Measurements from ENCODE around the gene KRT10.
"Not testable (repeated sequence)": the region's sequence is repeated elsewhere in the genome, so short reads cannot be mapped to it uniquely, and the experiment has no call there.

Gene KRT10

DNA sequence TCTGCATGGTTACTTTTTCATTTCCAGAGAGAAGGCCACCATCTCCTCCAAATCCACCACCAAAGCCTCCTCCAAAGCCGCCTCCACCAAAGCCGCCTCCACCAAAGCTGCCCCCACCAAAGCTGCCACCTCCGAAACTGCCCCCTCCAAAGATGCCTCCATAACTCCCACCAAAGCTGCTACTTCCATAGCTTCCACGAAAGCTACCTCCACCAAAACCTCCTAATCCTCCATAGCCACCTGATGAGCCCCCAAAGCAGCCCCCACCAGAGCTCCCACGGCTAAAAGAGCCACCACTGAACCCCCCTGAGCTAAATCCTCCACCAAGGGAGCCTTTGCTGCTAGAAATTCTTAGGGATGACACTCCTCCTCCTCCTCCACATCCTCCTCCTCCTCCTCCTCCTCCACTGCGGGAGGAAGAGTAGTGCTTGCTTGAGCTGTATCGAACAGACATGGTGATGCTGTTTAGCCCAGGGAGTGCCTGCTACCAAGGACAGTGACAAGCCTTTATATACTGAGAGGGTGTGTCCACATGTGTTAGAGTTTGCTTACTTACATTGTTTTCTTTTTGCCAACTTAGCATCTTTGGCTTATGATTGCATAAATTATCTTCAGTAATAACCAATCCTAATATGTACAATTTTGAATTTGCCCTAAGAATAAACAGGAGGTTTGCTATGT lies at the start of gene KRT10:
Gene KRT10, minus strand, starts transcription at position 483 of the 681 bp plus-strand sequence. Its CDS starts 29 bp downstream, at position 454.
- no peak for DNase-seq

DNA sequence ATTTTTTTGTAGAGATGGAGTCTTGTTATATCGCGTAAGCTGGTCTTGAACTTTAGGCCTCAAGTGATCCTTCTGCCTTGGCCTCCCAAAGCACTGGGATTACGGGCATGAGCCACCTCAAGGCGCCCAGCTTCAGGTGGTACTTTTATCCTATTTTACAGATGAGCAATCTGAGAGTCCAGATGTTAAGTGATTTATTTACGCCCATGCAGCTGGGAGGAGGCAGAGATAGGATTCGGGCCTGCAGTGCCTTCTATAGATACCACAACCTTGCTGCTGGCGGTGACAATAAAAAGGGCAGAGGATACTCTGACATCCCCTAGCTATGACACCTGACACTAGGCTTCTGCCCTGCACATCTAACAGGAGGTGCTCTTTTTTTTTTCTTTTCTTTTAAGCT lies 48.9 kb upstream of the KRT10 start:
- no peak for DNase-seq

DNA sequence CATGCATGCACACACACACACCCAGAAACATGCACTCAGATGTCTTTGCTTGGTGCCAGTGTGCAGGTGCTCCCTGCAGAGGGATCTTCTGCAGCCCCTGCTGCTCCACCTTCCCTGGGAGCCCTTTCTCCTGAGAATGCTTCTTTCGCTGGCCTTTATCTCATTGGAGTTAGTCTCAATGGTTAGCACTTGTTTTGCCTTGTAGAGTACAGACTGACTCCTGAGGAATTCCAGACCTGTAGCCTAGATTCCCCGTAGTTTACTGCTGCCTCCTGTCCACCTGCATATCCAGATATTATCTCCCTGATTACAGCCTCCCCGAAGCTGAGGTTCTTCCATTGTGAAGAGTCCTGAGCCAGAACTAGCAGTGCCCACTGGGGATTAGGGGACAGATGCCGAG lies 47.7 kb upstream of the KRT10 start:
- DNase-seq, result no peak

DNA sequence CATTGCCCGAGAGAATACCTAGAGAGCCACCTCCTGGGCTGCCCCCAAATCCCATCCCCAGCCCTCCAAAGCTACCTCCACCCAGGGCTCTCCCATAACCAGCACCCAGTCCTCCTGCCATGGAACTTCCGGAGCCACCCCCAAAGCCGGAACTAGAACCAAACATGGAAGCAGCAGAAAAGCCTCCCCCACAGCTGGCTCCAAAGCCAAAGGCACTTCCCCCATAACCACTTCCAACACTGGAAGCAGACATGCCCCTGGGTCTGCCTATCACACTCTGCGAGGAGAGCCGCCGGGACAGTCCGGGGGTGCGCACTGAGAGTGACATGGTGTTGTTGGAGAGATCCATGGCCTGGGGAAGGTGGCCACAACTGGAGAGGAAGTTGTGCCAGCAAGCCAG lies 44.4 kb upstream of the KRT10 start, which contains the start of gene KRT12:
Gene KRT12, minus strand, starts transcription at position 386 of the 400 bp plus-strand sequence. Its CDS starts 37 bp downstream, at position 349.
- DNase-seq, result no peak

DNA sequence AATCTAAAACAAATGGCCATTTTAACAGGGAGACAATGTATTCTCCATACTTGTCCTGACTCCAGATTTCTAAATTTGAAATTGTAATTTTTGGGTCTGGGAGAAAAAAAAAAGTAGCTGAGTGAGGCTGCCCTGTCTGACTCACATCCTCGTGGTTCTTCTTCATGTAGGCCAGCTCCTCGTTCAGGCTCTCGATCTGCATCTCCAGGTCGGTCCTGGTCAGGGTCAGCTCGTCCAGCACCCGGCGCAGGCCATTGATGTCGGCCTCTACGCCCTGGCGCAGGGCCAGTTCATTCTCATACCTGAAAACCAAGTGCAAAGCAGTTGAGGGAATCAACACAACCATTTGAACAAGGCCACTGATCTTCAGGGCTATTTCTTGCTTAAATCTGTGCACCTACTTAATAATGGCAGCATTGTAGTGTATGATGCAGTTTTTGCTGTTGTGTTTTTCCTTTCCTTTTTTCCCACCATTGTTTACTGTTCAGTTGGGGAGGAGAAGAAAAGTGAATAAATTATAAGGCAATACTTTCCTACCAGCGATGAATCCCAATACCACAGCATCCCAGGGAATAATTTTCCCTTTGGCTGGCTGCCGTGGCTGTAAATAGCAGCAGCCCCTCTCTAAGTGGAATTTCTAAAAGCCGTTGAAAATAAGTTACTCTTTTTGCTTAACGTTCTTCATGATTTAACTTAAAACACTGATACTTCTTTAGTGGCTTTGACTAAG lies 42.4 kb upstream of the KRT10 start:
- no peak for DNase-seq

DNA sequence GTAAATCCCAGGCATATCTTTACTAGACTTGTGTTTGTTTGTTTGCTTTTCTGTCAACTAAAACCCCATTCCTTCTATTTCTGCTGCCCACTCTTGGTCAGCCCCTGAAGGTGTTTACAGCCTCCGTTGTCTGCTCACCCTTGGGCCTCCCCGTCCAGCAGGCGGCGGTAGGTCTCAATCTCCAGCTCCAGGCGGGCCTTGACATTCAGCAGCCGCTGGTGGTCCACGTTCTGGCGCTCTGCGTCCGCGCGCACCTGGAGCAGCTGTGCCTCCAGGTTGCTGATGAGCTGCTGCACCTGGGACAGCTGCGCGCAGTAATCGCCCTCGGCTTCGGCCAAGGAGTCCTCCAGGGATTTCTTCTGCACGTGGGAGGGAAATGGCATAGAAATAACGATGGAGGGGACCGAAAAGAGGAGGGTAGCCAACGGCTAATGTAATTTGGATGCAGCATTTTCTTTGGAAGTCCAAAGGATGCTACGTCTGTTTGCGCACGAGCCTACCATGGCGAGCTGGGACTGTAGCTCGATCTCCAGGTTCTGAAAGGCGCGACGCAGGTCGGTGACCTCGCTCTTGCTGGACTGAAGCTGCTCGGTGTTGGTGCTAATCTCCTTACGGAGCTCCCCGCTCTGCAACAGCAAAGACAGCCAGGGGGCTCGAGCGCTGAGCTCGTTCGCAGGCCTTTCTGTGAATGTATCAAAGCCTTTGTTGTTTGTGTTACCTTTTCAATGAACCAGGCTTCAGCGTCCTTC lies 40.7 kb upstream of the KRT10 start:
- DNase-seq, result no peak

DNA sequence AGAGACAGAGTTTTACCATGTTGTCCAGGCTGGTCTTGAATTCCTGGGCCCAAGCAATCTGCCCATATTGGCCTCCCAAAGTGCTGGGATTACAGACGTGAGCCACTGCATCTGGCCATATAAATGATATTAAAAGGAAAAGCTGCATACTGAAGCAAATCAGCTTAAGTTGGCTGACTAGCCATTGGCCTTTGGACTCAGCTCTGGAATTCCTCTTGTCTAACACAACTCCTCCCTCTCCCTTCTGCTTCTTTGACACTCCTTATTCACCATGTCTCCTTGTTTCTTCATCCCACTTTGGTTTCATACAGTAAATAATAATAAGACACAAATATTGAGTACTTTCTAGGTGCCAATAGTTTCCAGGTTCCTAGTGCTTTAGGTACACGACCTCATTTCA lies 37.1 kb upstream of the KRT10 start:
- DNase-seq, result no peak

DNA sequence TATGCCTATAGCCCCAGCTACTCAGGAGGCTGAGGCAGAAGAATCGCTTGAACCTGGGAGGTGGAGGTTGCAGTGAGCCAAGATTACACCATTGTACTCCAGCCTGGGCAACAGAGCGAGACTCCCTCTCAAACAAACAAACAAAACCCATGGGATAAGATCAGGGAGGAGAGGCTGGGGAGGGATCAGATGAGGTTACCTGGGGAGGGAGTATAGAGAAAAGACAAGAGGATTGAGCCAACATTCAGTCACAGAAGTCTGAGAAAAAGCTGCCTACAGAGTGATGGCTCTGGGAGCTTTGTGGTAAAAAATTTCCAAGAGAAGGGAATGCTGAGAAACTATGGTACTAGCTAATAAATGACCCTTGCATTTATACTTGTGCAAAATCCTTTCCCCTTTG lies 36.3 kb upstream of the KRT10 start:
- DNase-seq, result not testable (repeated sequence)

DNA sequence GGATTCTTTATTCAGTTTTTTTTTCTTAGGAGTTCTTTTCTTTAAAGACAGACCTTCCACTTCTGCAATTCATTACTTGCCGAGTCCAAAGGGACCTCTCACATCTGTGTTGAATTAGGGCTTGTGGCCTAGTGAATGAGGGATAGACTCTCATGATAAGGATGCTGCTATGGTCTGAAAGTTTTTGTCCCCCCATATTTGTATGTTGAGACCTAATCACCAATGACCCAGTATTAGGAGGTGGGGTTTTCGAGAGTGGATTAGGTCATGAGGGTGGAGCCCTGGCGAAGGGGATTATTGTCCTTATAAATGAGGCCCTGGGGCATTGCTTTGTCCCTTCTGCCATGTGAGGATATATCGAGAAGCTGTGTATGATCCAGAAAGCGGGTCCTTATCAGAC lies 35.1 kb upstream of the KRT10 start:
- DNase-seq, result no peak

DNA sequence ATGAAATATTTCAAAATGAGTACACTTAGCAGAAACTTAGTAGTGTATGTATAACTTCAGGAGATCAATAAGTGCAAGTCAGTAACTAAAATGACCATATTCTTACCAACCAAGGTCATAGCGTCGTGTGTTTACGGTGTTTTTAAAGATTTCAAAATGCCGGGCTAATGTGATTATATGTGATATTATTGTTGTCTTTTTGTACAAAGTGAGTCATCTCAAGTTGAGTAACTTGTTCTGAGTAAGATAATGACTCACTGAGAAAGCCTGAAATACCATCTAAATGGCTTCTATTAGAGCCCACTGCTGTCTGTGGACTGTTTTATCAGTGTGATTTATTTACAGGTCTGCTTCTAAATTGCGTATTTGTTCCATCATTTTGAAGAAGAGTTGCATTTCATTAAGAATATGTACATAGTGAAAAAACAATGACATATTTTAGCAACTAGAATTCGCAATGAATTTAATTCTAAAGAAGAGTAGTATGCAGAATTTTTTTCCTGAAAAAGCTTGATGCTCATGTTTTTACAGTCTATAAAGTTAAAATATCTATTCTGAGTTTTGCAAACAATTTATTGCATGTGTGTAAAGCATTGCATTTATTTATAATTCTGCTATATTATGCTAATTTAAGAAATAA lies 31.9 kb upstream of the KRT10 start:
- no peak for DNase-seq

DNA sequence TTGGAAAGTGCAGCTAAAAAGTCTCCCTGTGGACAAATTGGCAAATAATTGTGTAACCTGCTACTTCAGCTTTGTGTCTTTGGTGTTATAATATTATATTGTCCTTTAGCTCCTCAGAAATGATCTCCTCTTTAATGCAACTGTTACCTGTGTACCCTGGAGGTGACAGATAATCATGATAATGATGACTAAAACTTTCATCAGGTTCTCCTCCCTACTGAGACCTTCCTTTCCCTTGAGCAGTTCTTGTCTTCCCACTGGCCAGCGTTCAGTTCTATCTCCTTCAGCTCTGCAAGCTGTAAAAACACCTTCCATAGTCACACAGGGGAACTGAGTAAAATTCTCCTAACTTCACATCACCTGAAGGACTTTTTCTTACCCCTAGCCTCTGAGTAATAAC lies 29.9 kb upstream of the KRT10 start:
- no peak for DNase-seq

DNA sequence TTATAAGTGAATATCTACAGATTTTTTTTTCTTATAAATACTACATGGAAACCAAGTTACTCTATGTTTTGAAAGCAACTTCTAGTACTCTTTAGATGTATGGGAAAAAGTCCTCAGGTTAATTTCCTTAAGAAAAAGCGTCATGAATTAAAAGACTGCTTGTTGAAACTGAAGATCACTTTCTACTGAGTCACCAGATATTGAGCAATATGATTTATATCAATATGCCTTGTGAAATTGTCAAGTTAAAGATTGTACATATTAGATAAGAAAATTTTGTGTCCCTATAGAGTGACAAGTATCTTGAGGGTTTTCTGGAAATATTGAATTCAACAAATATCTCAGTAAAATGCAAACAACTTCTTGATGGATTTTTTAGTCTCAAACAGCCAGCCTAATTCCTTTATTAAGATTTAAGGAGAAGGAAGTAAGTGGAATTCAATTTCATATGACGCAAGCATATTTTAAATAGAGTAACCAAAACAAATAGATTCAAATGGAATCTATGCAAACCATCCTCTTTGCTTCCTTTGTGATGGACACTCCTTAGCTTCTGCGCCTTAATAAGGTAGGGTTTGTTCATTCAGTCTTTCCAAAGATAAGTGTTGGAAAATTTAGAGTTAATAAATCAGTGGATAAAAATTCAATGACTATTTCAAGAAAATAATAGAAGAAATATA lies 28.0 kb upstream of the KRT10 start:
- DNase-seq, result no peak

DNA sequence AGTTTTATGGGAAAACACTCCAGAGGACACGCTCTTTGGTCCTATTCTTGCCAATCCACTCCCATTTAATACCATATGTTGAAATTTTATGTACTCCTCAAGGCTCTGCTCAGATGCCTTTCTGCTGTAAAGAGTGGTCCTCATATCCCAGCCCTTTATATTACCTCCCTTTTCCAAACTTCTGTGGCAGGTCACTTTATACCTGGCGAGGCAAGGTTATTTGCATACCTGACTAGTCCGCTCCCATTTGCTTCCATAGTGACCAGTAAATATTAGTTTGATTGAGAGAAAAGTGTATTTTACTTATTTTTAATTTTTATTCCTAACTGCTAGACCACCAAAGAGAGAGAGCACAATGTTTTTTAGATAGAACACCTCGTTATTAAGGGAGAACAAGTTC lies 27.3 kb upstream of the KRT10 start:
- DNase-seq, result no peak

DNA sequence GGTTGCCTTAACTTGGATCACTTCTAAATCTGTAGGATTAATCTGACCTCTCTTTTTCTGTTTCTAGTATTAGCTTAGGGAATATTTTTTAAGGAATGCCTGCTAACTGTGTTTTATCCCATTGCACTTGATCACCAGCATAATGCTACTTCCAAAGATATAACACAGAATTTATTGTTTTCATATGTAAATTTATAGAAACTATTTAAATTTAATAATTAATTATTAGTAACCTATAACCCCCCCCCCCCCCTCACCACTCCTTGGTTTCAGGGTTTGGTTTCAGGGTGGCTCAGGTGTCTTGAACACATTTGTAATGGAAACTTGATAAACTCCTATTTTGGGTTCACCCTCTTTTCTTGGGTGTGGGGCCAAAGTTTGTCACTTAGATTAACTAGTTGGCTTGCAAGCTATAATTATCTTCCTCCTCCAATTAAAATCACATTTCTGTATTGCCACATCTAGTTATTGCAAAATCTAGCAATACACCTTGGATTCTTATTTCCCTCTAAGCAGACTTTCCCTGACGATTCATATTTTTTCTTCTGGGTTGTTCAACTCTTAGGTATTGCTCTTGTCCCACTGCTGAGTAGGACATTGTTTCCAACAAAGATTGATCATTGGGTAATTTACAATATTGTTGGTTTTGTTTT lies 26.3 kb upstream of the KRT10 start:
- DNase-seq, result no peak

DNA sequence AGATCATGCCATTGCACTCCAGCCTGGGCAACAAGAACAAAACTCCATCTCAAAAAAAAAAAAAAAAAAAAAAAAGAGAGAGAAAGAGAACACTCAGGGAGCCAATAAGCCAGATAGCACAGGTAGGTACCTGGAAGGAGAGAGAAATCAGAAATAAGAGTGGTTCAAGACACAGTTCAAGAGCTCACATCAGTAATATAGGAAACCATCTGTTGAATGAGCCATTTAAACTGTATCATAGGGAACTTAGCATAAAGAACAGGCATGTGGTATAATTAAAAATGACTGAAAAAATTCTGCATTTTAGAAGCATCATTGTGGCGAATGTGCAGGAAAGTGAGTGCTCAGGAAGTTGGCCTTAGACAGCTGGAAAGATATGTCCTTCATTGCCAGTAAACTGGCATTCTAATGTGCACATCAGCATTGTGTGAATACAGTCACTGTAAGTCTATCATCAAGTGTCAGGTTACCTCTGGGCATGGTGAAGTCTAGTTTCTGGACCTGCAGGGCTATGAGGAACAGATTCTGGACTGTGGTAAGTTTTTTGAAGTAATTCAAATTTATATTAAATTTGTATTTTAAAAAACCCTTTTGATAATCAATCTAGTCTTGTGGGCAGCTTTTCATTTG lies 24.2 kb upstream of the KRT10 start:
- DNase-seq, result no peak

DNA sequence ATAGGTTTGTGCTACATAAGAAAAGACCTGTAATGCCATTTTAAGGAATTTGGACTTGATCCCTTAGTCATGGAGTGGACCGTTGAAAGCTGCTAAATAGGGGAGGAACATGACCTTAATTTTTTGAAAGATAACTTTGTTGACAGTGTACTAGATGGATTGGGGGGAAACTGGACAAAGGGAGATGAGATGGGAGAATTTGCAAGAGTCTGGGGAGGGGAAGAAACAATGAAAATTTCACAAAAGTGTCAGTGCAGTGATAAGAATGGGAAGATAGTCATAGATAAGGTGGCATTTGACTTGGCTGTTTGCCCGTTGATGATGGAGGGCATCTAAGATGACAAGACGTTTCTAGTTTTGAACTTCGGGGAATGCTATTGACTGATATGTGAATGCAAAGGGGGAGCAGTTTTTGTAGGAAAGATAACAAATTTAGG lies 22.3 kb upstream of the KRT10 start:
- DNase-seq, result no peak

DNA sequence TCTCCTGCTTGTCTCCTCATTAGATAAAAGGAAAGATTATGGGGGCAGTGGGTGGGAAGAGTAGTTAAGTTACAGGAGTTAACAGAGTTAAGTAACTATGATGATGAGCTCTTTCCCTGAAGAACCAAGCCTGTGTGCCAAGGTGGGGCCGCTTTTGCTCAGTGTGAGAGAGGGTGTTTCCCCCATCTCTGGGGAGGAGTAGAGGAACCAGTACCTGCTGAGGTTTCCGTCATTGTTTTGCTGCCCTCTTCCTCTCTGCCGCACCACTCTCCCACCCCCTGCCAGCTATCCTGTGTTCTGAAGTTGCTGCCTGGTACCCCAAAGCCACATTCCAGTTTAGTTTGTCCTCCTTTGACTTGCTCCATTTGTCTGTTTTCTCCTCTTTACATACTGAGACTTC lies 20.8 kb upstream of the KRT10 start:
- no peak for DNase-seq

DNA sequence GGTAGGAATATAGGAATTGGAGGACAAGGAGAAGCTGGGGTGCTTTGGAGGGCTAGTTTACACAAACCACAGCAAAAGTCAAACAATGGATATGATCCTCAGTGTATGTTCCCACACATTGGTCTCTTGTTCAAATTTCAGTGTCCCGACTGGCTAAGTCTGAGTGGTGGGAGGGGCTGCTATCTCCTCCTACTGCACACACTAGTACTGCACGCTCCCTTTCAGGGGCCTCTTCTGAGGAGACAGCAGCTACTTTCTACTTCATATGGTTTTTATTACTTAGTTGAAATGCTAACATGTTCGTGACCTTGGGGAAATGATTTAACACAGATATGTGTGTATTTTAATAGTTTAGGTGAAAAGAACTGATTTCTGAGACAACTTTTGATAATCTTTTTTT lies 18.8 kb upstream of the KRT10 start:
- DNase-seq, result no peak

DNA sequence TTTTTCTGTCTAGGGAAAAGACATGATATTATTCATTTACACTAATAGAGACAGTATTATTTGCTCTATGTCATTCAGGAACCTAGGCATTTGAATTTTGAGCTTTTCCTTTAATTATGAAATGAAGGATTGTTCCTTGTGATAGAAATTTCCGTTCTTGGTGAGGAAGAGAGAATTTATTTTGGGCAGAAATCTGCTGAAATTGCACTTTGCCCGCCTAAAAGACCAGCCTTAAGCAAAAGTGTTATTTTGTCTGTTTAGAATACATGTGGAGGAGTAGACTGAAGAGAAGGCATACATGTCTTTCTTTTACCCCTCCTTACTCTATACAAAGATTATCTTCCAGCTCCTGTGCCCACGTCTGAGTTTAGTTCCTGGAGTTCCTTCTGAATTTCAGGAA lies 16.8 kb upstream of the KRT10 start:
- no peak for DNase-seq

DNA sequence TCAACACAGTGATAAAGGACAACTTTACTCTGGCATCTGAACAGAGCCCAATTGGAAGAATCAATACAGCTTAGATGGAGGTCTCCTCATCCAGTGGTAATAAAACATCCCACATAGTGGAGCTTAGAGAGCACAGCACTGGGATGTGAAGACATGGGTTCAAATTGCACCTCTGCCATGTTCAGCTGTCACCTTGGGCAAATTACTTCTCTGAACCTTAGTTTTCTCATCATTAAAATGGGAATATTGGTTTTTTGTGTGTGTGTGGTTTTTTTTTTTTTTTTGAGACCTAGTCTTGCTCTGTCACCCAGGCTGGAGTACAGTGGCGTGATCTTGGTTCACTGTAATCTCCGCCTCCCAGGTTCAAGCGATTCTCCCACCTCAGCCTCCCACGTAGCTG lies 13.6 kb upstream of the KRT10 start:
- DNase-seq, result no peak

DNA sequence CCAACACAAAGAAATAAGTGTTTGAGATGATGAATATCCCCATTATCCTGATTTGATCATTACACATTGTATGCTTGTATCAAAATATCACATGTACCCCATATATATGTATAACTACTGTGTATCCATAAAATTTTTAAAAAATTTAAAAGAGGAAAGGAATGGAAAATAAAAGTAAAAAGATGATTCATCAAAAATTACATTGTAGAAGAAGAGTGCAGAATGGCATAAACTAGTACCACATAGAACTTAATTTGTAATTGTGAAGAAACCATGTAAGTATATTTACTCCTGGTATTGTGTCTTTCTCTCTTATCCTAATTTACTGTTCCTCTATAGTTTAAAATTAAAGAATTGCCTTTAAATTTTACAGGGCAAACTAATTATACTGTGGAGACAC lies 11.5 kb upstream of the KRT10 start:
- DNase-seq, result no peak

DNA sequence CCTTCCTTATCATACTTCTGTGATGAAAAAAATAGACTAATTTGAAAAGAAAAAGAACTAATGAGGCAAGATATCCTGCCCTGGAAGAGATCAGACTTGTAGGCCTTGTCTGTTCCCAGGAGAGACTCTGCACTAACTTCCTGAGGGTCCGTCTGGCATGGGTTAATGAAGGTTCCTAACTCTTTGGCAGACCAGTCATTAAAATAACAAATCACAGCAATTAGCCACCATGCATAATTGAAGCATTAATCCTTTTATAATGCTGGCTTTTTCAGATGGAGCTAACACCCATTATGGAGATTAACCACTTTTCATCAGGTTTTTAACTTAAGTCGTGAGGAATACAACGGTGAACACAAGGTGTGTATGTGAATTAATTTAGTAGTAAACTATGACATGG lies 10.4 kb upstream of the KRT10 start:
- no peak for DNase-seq

Measured in activated CD4-positive, CD25-positive, alpha-beta regulatory T cell (primary cell).